DOHH2 (cell line): ENCODE measurements around the gene ZSWIM1.

Experiments
- H3F3A ChIP-seq: fragments of 200-600 bp; sonication (generic), shearing (Covaris generic); 2 replicates; pipeline ENCODE4 v1.6.0; 2016; ENCODE audit warnings: antibody characterized with exemption, mild to moderate bottlenecking; ENCODE audit not compliant: control insufficient read depth, insufficient read depth
- H3K27ac ChIP-seq: fragments of 200-600 bp; sonication (generic); 2 replicates; pipeline ENCODE4 v1.5.1; 2014; ENCODE audit warnings: low read depth, mild to moderate bottlenecking, low read length, moderate library complexity
- H3K27me3 ChIP-seq: fragments of 200-600 bp; sonication (generic); 2 replicates; pipeline ENCODE4 v1.6.1; 2014; ENCODE audit warnings: mild to moderate bottlenecking, low read length, mixed read lengths; ENCODE audit not compliant: control insufficient read depth
- H3K36me3 ChIP-seq: fragments of 200-600 bp; sonication (generic); 2 replicates; pipeline ENCODE4 v1.6.1; 2014; ENCODE audit warnings: mild to moderate bottlenecking, low read length, moderate library complexity, mixed read lengths; ENCODE audit not compliant: control insufficient read depth
- H3K4me1 ChIP-seq: fragments of 200-600 bp; sonication (generic); 2 replicates; pipeline ENCODE4 v1.6.1; 2014; ENCODE audit warnings: mild to moderate bottlenecking, low read length, mixed read lengths; ENCODE audit not compliant: control insufficient read depth
- H3K4me2 ChIP-seq: fragments of 200-600 bp; sonication (generic); 2 replicates; pipeline ENCODE4 v1.6.0; 2014; ENCODE audit warnings: mild to moderate bottlenecking, low read length, moderate library complexity
- H3K4me3 ChIP-seq: fragments of 200-600 bp; sonication (generic); 2 replicates; pipeline ENCODE4 v1.5.1; 2014; ENCODE audit warnings: mild to moderate bottlenecking, low read length, mixed read lengths
- H3K79me2 ChIP-seq: fragments of 200-600 bp; sonication (generic); 2 replicates; pipeline ENCODE4 v1.6.1; 2014; ENCODE audit warnings: mild to moderate bottlenecking, low read length, mixed read lengths; ENCODE audit not compliant: control insufficient read depth
- H3K9me2 ChIP-seq: fragments of 200-600 bp; sonication (generic); replicated peaks from 2 replicates; pipeline ENCODE4 v1.6.1; 2014; ENCODE audit warnings: mild to moderate bottlenecking, low read length, mixed read lengths; ENCODE audit not compliant: control insufficient read depth
- H3K9me3 ChIP-seq: fragments of 200-600 bp; sonication (generic); 2 replicates; pipeline ENCODE4 v1.6.1; 2014; ENCODE audit warnings: antibody characterized with exemption, low read length, mixed read lengths; ENCODE audit not compliant: control insufficient read depth, insufficient read depth
- H4K20me1 ChIP-seq: fragments of 200-600 bp; sonication (generic); 2 replicates; pipeline ENCODE4 v1.6.0; 2014; ENCODE audit warnings: low read depth, mild to moderate bottlenecking, antibody characterized with exemption, low read length, moderate library complexity; ENCODE audit not compliant: control insufficient read depth, insufficient read depth
- EZH2phosphoT487 ChIP-seq: fragments of 200-600 bp; sonication (generic); IDR thresholded peaks from 2 replicates; pipeline ENCODE4 v1.6.1; 2017; ENCODE audit warnings: borderline replicate concordance, mild to moderate bottlenecking, antibody characterized with exemption, low read length, moderate library complexity, mixed read lengths
- TF ChIP-seq, protein P1 (sequence below): fragments of 200-600 bp; sonication (generic); IDR thresholded peaks from one replicate; pipeline ENCODE4 v1.5.1; 2014; ENCODE audit warnings: antibody characterized with exemption, mild to moderate bottlenecking, low read depth, low read length; ENCODE audit not compliant: poor library complexity, severe bottlenecking

The ZSWIM1 gene

DNA sequence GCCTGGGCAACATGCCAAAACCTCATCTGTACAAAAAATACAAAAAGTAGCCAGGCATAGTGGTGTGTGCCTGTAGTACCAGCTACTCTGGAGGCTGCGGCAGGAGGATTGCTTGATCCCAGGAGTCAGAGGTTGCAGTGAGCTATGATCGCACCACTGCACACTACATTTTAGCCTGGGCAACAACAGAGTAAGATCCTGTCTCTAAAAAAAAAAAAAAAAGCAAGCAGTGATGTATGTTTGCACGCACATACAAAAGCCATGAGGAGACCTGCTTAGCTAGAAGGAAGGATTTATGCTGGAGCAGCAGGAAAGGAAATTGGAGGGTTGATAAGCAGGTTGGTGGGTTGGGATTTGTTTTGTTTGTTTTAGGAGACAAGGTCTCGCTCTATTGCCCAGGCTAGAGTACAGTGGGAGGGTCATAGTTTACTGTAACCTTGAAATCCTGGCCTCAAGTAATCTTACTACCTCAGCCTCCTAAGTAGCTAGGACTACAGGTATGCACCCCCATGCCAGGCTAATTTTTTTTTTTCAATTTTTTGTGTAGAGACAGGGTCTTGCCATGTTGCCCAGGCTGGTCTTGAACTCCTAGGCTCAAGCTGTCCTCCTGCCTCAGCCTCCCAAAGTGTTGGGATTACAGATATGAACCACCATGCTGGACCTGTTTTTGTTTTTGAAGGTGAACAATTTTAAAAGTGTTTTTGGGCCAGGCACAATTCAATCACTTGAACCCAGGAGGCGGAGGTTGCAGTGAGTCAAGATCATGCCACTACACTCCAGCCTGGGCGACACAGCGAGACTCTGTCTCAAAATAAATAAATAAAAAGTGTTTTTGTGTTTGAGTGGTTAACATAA lies 19.6 kb upstream of the ZSWIM1 start:
- Histone ChIP-seq H3K4me2 (no peak overlapping the region), H3K79me2 (peaks cover 14% of the 10 kb centered on the region), H3K4me1 (peaks cover 10% of the 10 kb centered on the region), H3K27me3 (no peaks in the 10 kb centered on the region), H3K9me3 (no peaks in the 10 kb centered on the region), H3K36me3 (no peaks in the 10 kb centered on the region), H3K4me3 (no peak overlapping the region), H3K27ac (no peak overlapping the region), H3F3A (no peaks in the 10 kb centered on the region), H3K9me2 (no peaks in the 10 kb centered on the region), H4K20me1 (no peaks in the 10 kb centered on the region)
- no peak for TF ChIP-seq EZH2phosphoT487
- TF ChIP-seq, protein P1, sequence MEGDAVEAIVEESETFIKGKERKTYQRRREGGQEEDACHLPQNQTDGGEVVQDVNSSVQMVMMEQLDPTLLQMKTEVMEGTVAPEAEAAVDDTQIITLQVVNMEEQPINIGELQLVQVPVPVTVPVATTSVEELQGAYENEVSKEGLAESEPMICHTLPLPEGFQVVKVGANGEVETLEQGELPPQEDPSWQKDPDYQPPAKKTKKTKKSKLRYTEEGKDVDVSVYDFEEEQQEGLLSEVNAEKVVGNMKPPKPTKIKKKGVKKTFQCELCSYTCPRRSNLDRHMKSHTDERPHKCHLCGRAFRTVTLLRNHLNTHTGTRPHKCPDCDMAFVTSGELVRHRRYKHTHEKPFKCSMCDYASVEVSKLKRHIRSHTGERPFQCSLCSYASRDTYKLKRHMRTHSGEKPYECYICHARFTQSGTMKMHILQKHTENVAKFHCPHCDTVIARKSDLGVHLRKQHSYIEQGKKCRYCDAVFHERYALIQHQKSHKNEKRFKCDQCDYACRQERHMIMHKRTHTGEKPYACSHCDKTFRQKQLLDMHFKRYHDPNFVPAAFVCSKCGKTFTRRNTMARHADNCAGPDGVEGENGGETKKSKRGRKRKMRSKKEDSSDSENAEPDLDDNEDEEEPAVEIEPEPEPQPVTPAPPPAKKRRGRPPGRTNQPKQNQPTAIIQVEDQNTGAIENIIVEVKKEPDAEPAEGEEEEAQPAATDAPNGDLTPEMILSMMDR, result no peak

DNA sequence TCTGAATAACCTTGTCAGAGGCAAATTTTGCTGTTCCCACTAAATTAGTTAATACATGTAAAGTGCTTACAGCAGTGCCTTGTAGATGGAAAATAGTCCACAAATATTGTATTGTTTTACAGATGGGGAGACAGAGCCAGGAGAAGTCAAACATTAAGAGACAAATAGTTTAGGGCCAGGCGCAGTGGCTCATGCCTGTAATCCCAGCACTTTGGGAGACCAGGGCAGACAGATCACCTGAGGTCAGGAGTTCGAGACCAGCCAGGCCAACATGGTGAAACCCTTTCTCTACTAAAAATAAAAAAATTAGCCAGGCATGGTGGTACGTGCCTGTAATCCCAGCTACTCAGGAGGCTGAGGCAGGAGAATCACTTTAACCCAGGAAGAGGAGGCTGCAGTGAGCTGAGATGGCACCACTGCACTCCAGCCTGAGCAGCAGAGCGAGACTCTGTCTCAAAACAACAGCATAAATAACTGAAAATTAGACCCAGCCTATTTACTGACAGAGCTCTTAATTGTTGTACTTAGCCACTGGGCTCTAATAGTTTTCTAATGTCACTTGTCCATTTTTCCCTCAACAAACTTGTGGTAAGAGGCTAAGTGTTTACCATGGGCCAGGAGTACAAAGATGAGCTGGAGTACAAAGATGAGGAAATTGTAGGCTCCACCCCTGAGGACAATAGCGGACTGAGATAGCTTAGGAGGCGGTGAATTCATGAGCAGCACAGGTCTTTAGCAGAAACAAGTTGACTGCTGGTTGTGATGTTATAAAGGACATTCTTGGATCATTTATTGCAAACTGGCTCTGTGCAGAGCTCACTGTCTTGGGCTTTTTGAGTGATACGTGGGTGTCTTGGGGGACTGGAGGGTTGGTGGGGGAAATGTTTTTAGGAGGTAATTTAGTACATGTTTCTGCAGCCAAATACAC lies 17.2 kb upstream of the ZSWIM1 start:
- Histone ChIP-seq H3K79me2 (no peaks in the 10 kb centered on the region), H3K4me1 (no peaks in the 10 kb centered on the region), H3F3A (no peaks in the 10 kb centered on the region), H3K9me2 (no peaks in the 10 kb centered on the region), H4K20me1 (no peaks in the 10 kb centered on the region), H3K4me2 (no peak overlapping the region), H3K36me3 (no peaks in the 10 kb centered on the region), H3K9me3 (no peaks in the 10 kb centered on the region), H3K4me3 (no peak overlapping the region), H3K27me3 (no peaks in the 10 kb centered on the region), H3K27ac (no peak overlapping the region)
- TF ChIP-seq EZH2phosphoT487, result no peak
- TF ChIP-seq, protein P1, result no peak

DNA sequence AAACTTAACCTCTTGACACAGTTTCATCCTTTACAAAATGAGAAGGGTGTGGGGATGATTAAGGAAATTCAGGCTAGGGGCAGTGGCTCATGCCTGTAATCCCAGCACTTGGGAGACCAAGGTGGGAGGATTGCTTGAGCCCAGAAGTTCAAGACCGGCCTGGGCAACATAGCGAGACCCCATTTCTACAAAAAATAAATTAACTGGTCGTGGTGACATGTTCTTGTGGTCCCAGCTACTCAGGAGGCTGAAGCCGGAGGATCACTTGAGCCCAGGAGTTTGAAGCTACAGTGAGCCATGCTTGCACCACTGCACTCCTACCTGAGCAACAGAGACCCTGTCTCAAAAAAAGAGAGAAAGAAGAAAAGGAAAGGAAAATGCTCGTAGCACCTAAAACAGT lies 14.6 kb upstream of the ZSWIM1 start:
- Histone ChIP-seq H3K9me3 (no peaks in the 10 kb centered on the region), H4K20me1 (no peaks in the 10 kb centered on the region)

More for the DNA sequence above, 14.6 kb upstream of the ZSWIM1 start:
- no peaks in the 10 kb centered on the region for H3K4me1 ChIP-seq
- TF ChIP-seq, protein P1, result no peak
- no peak for TF ChIP-seq EZH2phosphoT487
- no peak overlapping the region for H3K4me3 ChIP-seq
- H3F3A ChIP-seq, result no peaks in the 10 kb centered on the region
- no peaks in the 10 kb centered on the region for H3K36me3 ChIP-seq
- H3K9me2 ChIP-seq, result no peaks in the 10 kb centered on the region
- no peak overlapping the region for H3K4me2 ChIP-seq
- no peaks in the 10 kb centered on the region for H3K79me2 ChIP-seq
- H3K27me3 ChIP-seq, result no peaks in the 10 kb centered on the region
- no peak overlapping the region for H3K27ac ChIP-seq
